ENCODE results near the gene RBKS. TPM values are rescaled to one million over a fixed set of nuclear protein-coding genes. Genes with fewer than 3 reads are reported as not detected.
A peak's percentile ranks its signal among the peaks of the same experiment; 100 is the strongest.

Gene RBKS
- polyA plus RNA-seq, 1 of the 3 experiments (the other 2 are of a cell fraction), result 7.4 TPM

- H3K9ac ChIP-seq, result peak overlapping the region; percentile 19
- TF ChIP-seq SMC3 (IDR thresholded peaks at IDR 0.05; ENCODE audit: low read depth, low read length) (no peak), CTCF (IDR thresholded peaks at IDR 0.05) (no peak), ELF1 (IDR thresholded peaks at IDR 0.05) (no peak), POLR2AphosphoS5 (IDR thresholded peaks at IDR 0.05; ENCODE audit: low read depth, low read length) (peak; percentile 41; the same call in 1 of the 2 replicates), GABPA (IDR thresholded peaks at IDR 0.05; ENCODE audit: low read depth) (no peak), RAD21 (IDR thresholded peaks at IDR 0.05; ENCODE audit: low read length) (no peak), NRF1 (IDR thresholded peaks at IDR 0.05; ENCODE audit: low read depth, low read length) (no peak), FOXJ3 (CRISPR knock-in tag; IDR thresholded peaks at IDR 0.05) (no peak), REST (IDR thresholded peaks at IDR 0.05; ENCODE audit: low read depth, low read length) (no peak), EZH2phosphoT487 (IDR thresholded peaks at IDR 0.05; ENCODE audit: borderline replicate concordance, low read depth) (no peak), YY1 (IDR thresholded peaks at IDR 0.05; ENCODE audit: low read depth) (no peak), NFIC (IDR thresholded peaks at IDR 0.05; ENCODE audit: borderline replicate concordance) (peak; percentile 50; the same call in 1 of the 2 replicates), SIN3A (IDR thresholded peaks at IDR 0.05; ENCODE audit: borderline replicate concordance, low read depth, low read length) (no peak), RXRA (IDR thresholded peaks at IDR 0.05; ENCODE audit: borderline replicate concordance, low read depth) (no peak), EP300 (IDR thresholded peaks at IDR 0.05; ENCODE audit: borderline replicate concordance in 1 of 2, low read depth in 1 of 2, low read length in 1 of 2) (peak; percentile 24 to 66; a peak in 3 of 4 replicates), RFX5 (IDR thresholded peaks at IDR 0.05; ENCODE audit: low read length) (no peak), FOXM1 (IDR thresholded peaks at IDR 0.05; ENCODE audit: low read depth) (peak; percentile 54; the same call in 1 of the 2 replicates), TAF1 (IDR thresholded peaks at IDR 0.05; ENCODE audit: borderline replicate concordance, low read depth, low read length) (no peak), RCOR1 (IDR thresholded peaks at IDR 0.05; ENCODE audit: low read length) (no peak), GATA2 (CRISPR knock-in tag; IDR thresholded peaks at IDR 0.05) (no peak), MXI1 (IDR thresholded peaks at IDR 0.05; ENCODE audit: low read depth, low read length) (no peak)
- TF ChIP-seq, protein P1, sequence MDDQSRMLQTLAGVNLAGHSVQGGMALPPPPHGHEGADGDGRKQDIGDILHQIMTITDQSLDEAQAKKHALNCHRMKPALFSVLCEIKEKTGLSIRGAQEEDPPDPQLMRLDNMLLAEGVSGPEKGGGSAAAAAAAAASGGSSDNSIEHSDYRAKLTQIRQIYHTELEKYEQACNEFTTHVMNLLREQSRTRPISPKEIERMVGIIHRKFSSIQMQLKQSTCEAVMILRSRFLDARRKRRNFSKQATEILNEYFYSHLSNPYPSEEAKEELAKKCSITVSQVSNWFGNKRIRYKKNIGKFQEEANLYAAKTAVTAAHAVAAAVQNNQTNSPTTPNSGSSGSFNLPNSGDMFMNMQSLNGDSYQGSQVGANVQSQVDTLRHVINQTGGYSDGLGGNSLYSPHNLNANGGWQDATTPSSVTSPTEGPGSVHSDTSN (IDR thresholded peaks at IDR 0.05), result peak; percentile 55; the same call in 1 of the 2 replicates
- TF ChIP-seq, protein P2, sequence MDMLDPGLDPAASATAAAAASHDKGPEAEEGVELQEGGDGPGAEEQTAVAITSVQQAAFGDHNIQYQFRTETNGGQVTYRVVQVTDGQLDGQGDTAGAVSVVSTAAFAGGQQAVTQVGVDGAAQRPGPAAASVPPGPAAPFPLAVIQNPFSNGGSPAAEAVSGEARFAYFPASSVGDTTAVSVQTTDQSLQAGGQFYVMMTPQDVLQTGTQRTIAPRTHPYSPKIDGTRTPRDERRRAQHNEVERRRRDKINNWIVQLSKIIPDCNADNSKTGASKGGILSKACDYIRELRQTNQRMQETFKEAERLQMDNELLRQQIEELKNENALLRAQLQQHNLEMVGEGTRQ (IDR thresholded peaks at IDR 0.05; ENCODE audit: borderline replicate concordance, low read depth, low read length), result no peak
- TF ChIP-seq, protein P3, sequence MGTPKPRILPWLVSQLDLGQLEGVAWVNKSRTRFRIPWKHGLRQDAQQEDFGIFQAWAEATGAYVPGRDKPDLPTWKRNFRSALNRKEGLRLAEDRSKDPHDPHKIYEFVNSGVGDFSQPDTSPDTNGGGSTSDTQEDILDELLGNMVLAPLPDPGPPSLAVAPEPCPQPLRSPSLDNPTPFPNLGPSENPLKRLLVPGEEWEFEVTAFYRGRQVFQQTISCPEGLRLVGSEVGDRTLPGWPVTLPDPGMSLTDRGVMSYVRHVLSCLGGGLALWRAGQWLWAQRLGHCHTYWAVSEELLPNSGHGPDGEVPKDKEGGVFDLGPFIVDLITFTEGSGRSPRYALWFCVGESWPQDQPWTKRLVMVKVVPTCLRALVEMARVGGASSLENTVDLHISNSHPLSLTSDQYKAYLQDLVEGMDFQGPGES (IDR thresholded peaks at IDR 0.05; ENCODE audit: low read depth, low read length), result no peak
- TF ChIP-seq, protein P4, sequence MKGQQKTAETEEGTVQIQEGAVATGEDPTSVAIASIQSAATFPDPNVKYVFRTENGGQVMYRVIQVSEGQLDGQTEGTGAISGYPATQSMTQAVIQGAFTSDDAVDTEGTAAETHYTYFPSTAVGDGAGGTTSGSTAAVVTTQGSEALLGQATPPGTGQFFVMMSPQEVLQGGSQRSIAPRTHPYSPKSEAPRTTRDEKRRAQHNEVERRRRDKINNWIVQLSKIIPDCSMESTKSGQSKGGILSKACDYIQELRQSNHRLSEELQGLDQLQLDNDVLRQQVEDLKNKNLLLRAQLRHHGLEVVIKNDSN (IDR thresholded peaks at IDR 0.05; ENCODE audit: borderline replicate concordance, low read depth), result no peak
These were observed 94.3 kb downstream of the RBKS start for GRCh38 chr2:27795868-27796277.

More at GRCh38 chr2:27795868-27796277, 94.3 kb downstream of the RBKS start:
- Histone ChIP-seq H3K27ac (ENCODE audit: low read depth in 2 of 2, low read length in 1 of 2) (peak overlapping the region in 1 of 2 experiments; percentile 98; a peak in 2 of 4 replicates), H4K20me1 (ENCODE audit: insufficient read depth) (no peaks in the 10 kb centered on the region), H2AFZ (ENCODE audit: low read depth) (no peak overlapping the region; the same call in 1 of the 2 replicates), H3K36me3 (replicated peaks in 1 of 2; ENCODE audit: control insufficient read depth in 1 of 2, insufficient read depth in 2 of 2, low read length in 1 of 2) (no peaks in the 10 kb centered on the region), H3K4me1 (ENCODE audit: control insufficient read depth in 1 of 2, insufficient read depth in 2 of 2, low read depth in 1 of 2, low read length in 1 of 2) (peaks cover 0 to 55% of the 10 kb centered on the region in 2 experiments; a peak in 3 of 4 replicates), H3K9me3 (no peaks in the 10 kb centered on the region), H3K79me2 (ENCODE audit: insufficient read depth) (no peaks in the 10 kb centered on the region), H3K27me3 (ENCODE audit: insufficient read depth) (no peaks in the 10 kb centered on the region), H3K4me3 (ENCODE audit: low read depth in 2 of 2, low read length in 1 of 2) (no peak overlapping the region), H3K9me2 (no peaks in the 10 kb centered on the region), H3K4me2 (0 out of 2 replicates have a peak overlapping the region, but pooled peaks have one; percentile 18), H3F3A (replicated peaks; ENCODE audit: insufficient read depth) (peaks cover 39% of the 10 kb centered on the region)
- ChIA-PET CTCF (interaction anchor here (2.0 to 2.2 kb wide), 2 partner anchors 13 to 601 kb away, joined by 5 to 7 read pairs; no protein-coding TSS in a partner anchor), POLR2A (interaction anchor here (1.5 kb wide), 1 partner anchor 23 kb away, joined by 4 read pairs; no protein-coding TSS in a partner anchor)
- no peak for DNase-seq
- 55% methylated on average over 4 of the region's 4 CpGs for WGBS (ENCODE audit: low lambda C conversion rate)

Measured in SK-N-SH (cell line).